SU-DHL-6 (cell line): ENCODE data around the gene CPB1.

Experiments used
- H2AFZ ChIP-seq: fragments of 200-600 bp; sonication (generic); 2 replicates; pipeline ENCODE4 v1.6.1; 2014; ENCODE audit warnings: low read depth, mild to moderate bottlenecking, moderate library complexity, mixed read lengths, antibody characterized with exemption, low read length; ENCODE audit not compliant: severe bottlenecking
- H3F3A ChIP-seq: fragments of 200-600 bp; shearing (Covaris generic); 2 replicates; pipeline ENCODE4 v1.6.0; 2016; ENCODE audit warnings: antibody characterized with exemption, mild to moderate bottlenecking; ENCODE audit not compliant: insufficient read depth
- H3K27ac ChIP-seq: fragments of 200-600 bp; sonication (generic); 2 replicates; pipeline ENCODE4 v1.5.1; 2016; ENCODE audit warnings: low read depth, mild to moderate bottlenecking, low read length, moderate library complexity, mixed read lengths
- H3K27me3 ChIP-seq: fragments of 200-600 bp; sonication (generic), shearing (Covaris generic); 2 replicates; pipeline ENCODE4 v1.6.0; 2014; ENCODE audit warnings: mild to moderate bottlenecking, low read length
- H3K36me3 ChIP-seq: fragments of 200-600 bp; sonication (generic); 2 replicates; pipeline ENCODE4 v1.6.1; 2014; ENCODE audit warnings: mild to moderate bottlenecking, low read length, mixed read lengths
- H3K4me2 ChIP-seq: fragments of 300-600, 200-600 bp; shearing (Covaris generic), sonication (generic); 2 replicates; pipeline ENCODE4 v1.6.0; 2014; ENCODE audit warnings: low read length, low read depth, mild to moderate bottlenecking; ENCODE audit not compliant: poor library complexity, severe bottlenecking
- H3K4me3 ChIP-seq: fragments of 200-600 bp; sonication (generic); 2 replicates; pipeline ENCODE4 v1.5.1; 2014; ENCODE audit warnings: antibody characterized with exemption, low read length, mild to moderate bottlenecking, mixed read lengths; ENCODE audit not compliant: insufficient read depth, poor library complexity, severe bottlenecking
- H3K79me2 ChIP-seq: fragments of 200-600 bp; sonication (generic); 2 replicates; pipeline ENCODE4 v1.6.1; 2014; ENCODE audit warnings: mild to moderate bottlenecking, low read length, moderate library complexity; ENCODE audit not compliant: insufficient read depth
- H3K9ac ChIP-seq: fragments of 200-600 bp; sonication (generic); 2 replicates; pipeline ENCODE4 v1.7.0; 2014; ENCODE audit warnings: mild to moderate bottlenecking, low read length
- H3K9me2 ChIP-seq: fragments of 200-600 bp; sonication (generic); replicated peaks from 2 replicates; pipeline ENCODE4 v1.6.1; 2014; ENCODE audit warnings: low read length; ENCODE audit not compliant: insufficient read depth
- H3K9me3 ChIP-seq: fragments of 200-600 bp; sonication (generic); 2 replicates; pipeline ENCODE4 v1.6.1; 2014; ENCODE audit warnings: low read length, mixed read lengths; ENCODE audit not compliant: insufficient read depth
- H4K20me1 ChIP-seq: fragments of 200-600 bp; sonication (generic); 2 replicates; pipeline ENCODE4 v1.6.1; 2014; ENCODE audit warnings: low read depth, mild to moderate bottlenecking, antibody characterized with exemption, low read length, moderate library complexity, mixed read lengths
- CTCF ChIP-seq: fragments of 200-600 bp; sonication (generic); IDR thresholded peaks from one replicate; pipeline ENCODE4 v1.5.1; 2017; ENCODE audit warnings: antibody characterized with exemption, mild to moderate bottlenecking, low read length, moderate library complexity; ENCODE audit not compliant: insufficient read depth, poor library complexity, severe bottlenecking
- EZH2phosphoT487 ChIP-seq: fragments of 200-600 bp; sonication (generic), shearing (Covaris generic); conservative IDR thresholded peaks from 2 replicates; pipeline ENCODE4 v1.6.1; 2018; ENCODE audit warnings: mild to moderate bottlenecking, antibody characterized with exemption, low read length, moderate library complexity, mixed read lengths

CPB1 gene

GRCh38 chr3:148809835-148810234 is 17.8 kb upstream of the CPB1 start:
- H3K36me3 ChIP-seq: no peaks in the 10 kb centered on the region
- no peak overlapping the region for H3K27ac ChIP-seq
- no peak overlapping the region for H3K4me2 ChIP-seq
- no peak overlapping the region for H3K9ac ChIP-seq
- H3K9me2 ChIP-seq: 0 out of 2 replicates have a peak, but pooled peaks cover 4% of the 10 kb centered on the region
- no peaks in the 10 kb centered on the region for H4K20me1 ChIP-seq
- H3F3A ChIP-seq: no peaks in the 10 kb centered on the region
- no peak overlapping the region for H3K4me3 ChIP-seq
- H2AFZ ChIP-seq: no peak overlapping the region
- H3K79me2 ChIP-seq: no peaks in the 10 kb centered on the region
- no peaks in the 10 kb centered on the region for H3K27me3 ChIP-seq
- TF ChIP-seq EZH2phosphoT487 (no peak), CTCF (no peak)
- no peaks in the 10 kb centered on the region for H3K9me3 ChIP-seq

GRCh38 chr3:148815316-148816110 is 12.1 kb upstream of the CPB1 start:
- Histone ChIP-seq H3K4me3 (no peak overlapping the region), H3F3A (no peaks in the 10 kb centered on the region)

GRCh38 chr3:148816427-148816826 is 11.2 kb upstream of the CPB1 start:
- no peak overlapping the region for H3K4me3 ChIP-seq
- H3K79me2 ChIP-seq: no peaks in the 10 kb centered on the region
- H3K4me2 ChIP-seq: no peak overlapping the region
- no peak overlapping the region for H2AFZ ChIP-seq
- no peaks in the 10 kb centered on the region for H3K9me2 ChIP-seq
- no peak for TF ChIP-seq EZH2phosphoT487
- no peak for TF ChIP-seq CTCF
- no peaks in the 10 kb centered on the region for H3K27me3 ChIP-seq
- H3F3A ChIP-seq: no peaks in the 10 kb centered on the region
- H3K9me3 ChIP-seq: no peaks in the 10 kb centered on the region
- H3K9ac ChIP-seq: no peak overlapping the region
- H4K20me1 ChIP-seq: no peaks in the 10 kb centered on the region
- H3K27ac ChIP-seq: no peak overlapping the region
- H3K36me3 ChIP-seq: no peaks in the 10 kb centered on the region

More at GRCh38 chr3:148815316-148816110, 12.1 kb upstream of the CPB1 start:
- Histone ChIP-seq H3K36me3 (no peaks in the 10 kb centered on the region), H3K79me2 (no peaks in the 10 kb centered on the region), H3K27ac (no peak overlapping the region), H3K27me3 (no peaks in the 10 kb centered on the region), H3K9ac (no peak overlapping the region), H3K4me2 (no peak overlapping the region), H2AFZ (no peak overlapping the region), H4K20me1 (no peaks in the 10 kb centered on the region), H3K9me2 (no peaks in the 10 kb centered on the region), H3K9me3 (no peaks in the 10 kb centered on the region)
- TF ChIP-seq CTCF: no peak
- TF ChIP-seq EZH2phosphoT487: no peak
